SH-SY5Y (cell line): ENCODE results near the gene CELF6.

Experiments
- GATA2 ChIP-seq: IDR thresholded peaks from 2 replicates; pipeline ENCODE4 v1.6.1; 2011; ENCODE audit warnings: mild to moderate bottlenecking, low read depth, low read length
- GATA3 ChIP-seq: IDR thresholded peaks from 2 replicates; pipeline ENCODE4 v1.6.1; 2011; ENCODE audit warnings: low read depth, mild to moderate bottlenecking, low read length, moderate library complexity

- no peak for TF ChIP-seq GATA3
- TF ChIP-seq GATA2 = no peak
Measured at GRCh38 chr15:72249142-72249810, 70.7 kb downstream of the CELF6 start.
